Neural progenitor cell (in vitro differentiated cells): ENCODE data around the gene ARHGAP24.

Experiments used
- EZH2phosphoT487 ChIP-seq: fragments of 200-600 bp; sonication (generic); IDR thresholded peaks from 2 replicates; pipeline ENCODE4 v1.6.1; 2017; ENCODE audit warnings: antibody characterized with exemption
- TF ChIP-seq, protein P1 (sequence below): fragments of 200-600 bp; sonication (generic); IDR thresholded peaks from 2 replicates; pipeline ENCODE4 v1.5.1; 2017; ENCODE audit warnings: antibody characterized with exemption, mild to moderate bottlenecking

GRCh38 chr4:85968945-85969819, 494.2 kb downstream of the ARHGAP24 start:
- TF ChIP-seq, protein P1, sequence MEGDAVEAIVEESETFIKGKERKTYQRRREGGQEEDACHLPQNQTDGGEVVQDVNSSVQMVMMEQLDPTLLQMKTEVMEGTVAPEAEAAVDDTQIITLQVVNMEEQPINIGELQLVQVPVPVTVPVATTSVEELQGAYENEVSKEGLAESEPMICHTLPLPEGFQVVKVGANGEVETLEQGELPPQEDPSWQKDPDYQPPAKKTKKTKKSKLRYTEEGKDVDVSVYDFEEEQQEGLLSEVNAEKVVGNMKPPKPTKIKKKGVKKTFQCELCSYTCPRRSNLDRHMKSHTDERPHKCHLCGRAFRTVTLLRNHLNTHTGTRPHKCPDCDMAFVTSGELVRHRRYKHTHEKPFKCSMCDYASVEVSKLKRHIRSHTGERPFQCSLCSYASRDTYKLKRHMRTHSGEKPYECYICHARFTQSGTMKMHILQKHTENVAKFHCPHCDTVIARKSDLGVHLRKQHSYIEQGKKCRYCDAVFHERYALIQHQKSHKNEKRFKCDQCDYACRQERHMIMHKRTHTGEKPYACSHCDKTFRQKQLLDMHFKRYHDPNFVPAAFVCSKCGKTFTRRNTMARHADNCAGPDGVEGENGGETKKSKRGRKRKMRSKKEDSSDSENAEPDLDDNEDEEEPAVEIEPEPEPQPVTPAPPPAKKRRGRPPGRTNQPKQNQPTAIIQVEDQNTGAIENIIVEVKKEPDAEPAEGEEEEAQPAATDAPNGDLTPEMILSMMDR, result peak; percentile 73
- no peak for TF ChIP-seq EZH2phosphoT487
